ENCODE data around the gene GPR25.

GRCh38 chr1:200899451-200899915, 26.7 kb downstream of the GPR25 start:
- TF ChIP-seq EZH2 (IDR thresholded peaks at IDR 0.05; ENCODE audit: low read length) (no peak), CTCF (optimal IDR thresholded peaks at IDR 0.05 in 1 of 3, IDR thresholded peaks at IDR 0.05 in 1 of 3, conservative IDR thresholded peaks at IDR 0.05 in 1 of 3; ENCODE audit: extremely low read depth in 1 of 3, insufficient read depth in 2 of 3, low read length in 3 of 3) (no peak)

All from keratinocyte (primary cell).